GM10266 (cell line): ENCODE results near the gene C6orf58.

Experiments
- DNase-seq: peaks from one replicate; pipeline ENCODE4 v3.0.0; 2012; ENCODE audit errors: extremely low spot score
- TF ChIP-seq, protein P1 (sequence below): IDR thresholded peaks from 2 replicates; pipeline ENCODE4 v1.5.1; 2012; ENCODE audit warnings: mild to moderate bottlenecking, low read depth; ENCODE audit not compliant: control insufficient read depth, insufficient read depth; ENCODE audit errors: missing control alignments

C6orf58 gene

DNA sequence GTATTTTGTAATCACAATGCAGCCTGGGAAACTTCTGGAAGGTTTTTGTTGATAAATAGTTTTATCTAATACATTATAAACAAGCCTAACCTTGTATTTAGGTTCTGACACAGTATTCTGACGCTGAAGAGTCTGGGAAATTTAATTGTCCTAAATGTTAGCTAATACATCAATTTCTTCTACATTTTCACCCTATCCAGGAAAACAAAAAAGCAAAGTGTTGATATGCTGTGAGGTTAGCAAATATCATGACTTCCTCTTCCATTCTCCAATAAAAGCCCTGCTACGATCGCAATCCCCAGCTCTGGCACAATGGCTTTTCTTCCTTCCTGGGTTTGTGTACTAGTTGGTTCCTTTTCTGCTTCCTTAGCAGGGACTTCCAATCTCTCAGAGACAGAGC lies at the start of gene C6orf58:
Gene C6orf58, plus strand, starts transcription at position 301 of the 400 bp plus-strand sequence. Its CDS starts 12 bp downstream, at position 313.
- DNase-seq = no peak
- TF ChIP-seq, protein P1, sequence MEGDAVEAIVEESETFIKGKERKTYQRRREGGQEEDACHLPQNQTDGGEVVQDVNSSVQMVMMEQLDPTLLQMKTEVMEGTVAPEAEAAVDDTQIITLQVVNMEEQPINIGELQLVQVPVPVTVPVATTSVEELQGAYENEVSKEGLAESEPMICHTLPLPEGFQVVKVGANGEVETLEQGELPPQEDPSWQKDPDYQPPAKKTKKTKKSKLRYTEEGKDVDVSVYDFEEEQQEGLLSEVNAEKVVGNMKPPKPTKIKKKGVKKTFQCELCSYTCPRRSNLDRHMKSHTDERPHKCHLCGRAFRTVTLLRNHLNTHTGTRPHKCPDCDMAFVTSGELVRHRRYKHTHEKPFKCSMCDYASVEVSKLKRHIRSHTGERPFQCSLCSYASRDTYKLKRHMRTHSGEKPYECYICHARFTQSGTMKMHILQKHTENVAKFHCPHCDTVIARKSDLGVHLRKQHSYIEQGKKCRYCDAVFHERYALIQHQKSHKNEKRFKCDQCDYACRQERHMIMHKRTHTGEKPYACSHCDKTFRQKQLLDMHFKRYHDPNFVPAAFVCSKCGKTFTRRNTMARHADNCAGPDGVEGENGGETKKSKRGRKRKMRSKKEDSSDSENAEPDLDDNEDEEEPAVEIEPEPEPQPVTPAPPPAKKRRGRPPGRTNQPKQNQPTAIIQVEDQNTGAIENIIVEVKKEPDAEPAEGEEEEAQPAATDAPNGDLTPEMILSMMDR = no peak

DNA sequence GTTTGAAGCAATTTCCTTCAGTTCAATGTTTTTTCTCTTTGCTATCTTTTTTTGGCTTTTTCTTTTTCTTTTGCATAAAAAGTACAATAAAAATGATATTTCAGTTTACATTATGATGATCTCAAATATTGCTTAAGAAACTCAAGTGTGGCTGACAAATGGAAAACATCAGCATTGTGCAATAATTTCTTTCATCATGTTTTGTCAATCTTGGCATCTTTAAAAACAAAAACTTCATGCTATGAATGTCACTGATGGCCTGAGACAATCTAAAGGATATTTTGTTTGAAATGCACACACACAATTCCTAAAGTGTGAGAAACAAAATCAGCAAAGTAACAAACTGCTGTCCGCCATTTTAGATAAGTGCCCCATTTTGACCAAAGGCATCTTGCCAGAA lies 44.0 kb upstream of the C6orf58 start:
- TF ChIP-seq, protein P1 = no peak
- no peak for DNase-seq

DNA sequence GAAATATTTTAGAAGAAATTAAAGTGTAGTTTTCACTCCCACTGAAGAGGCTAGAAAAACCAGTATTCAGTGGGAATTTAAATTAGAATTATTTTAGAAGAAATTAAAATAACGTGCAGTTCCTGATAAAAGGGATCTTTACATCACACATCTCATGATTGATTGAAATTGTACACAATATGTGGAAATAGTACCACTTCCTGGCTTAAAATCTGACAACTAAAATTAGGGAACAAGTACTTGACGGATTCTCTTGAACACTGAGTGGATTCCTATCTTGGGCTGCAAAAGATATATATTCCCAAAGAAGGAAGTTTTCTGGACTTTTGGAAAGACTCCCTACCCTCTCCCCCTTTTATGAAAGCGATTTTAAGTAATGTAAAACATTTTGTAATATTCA lies 43.2 kb upstream of the C6orf58 start:
- DNase-seq = no peak
- TF ChIP-seq, protein P1 = no peak

DNA sequence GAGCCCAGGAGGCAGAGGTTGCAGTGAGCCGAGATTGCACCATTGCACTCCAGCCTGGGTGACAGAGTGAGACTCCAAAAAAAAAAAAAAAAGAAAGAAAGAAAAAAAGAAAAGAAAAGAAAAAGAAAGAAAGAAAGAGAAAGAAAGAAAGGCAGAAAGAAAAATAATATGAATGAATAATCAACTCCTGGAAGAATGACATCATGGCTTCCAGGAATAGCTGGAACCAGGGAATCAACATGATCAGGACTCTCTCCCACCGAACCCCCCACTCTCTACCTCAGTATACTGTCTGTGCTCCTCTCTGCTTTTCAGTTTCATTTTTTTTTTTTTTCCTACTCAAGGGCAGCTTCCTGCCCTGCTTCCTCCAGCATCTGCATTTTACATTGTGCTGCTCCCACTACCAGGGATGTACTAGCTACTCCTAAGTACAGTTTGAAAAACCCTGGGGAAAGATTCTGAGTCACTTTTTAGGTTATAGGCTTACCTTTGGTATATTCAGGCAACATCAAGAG lies 38.2 kb upstream of the C6orf58 start:
- no peak for DNase-seq
- TF ChIP-seq, protein P1 = no peak

DNA sequence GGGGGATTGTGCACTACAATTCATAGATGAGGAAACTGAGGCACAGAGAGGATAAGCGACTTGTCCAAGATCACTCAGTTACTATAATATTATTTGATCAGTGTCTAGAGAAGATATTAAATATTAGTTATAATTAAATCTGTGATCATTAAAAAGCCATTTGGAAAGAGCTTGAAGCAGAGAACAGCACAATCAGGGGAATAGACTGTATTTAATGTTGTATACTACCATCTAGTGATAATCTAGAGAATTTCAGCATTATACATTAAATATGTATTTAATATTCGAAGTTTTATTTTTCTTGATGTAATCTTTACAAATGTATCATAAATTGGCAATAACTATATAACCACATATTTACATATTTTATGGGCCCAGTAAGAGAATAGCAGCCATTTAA lies 37.7 kb upstream of the C6orf58 start:
- TF ChIP-seq, protein P1 = peak; percentile 40
- no peak for DNase-seq

DNA sequence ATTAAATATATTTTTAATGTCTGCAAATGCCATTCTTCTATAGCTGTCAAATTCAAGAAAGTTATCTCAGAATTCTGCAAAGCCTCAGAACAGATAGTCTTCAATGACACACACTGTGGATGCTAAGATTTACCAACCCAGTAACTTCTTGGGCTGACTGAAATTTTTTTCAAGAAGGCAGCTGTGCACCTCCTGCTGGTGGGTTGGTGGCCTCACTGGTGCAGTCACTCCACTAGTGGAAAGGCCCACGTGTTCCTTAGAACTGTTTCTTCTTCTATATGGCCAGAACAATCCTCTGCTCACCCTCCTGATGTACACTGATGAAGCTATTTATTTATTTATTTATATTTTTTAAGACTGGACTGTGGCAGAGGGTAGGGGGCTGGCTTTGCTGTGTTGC lies 29.8 kb upstream of the C6orf58 start:
- TF ChIP-seq, protein P1 = peak; percentile 20
- no peak for DNase-seq

DNA sequence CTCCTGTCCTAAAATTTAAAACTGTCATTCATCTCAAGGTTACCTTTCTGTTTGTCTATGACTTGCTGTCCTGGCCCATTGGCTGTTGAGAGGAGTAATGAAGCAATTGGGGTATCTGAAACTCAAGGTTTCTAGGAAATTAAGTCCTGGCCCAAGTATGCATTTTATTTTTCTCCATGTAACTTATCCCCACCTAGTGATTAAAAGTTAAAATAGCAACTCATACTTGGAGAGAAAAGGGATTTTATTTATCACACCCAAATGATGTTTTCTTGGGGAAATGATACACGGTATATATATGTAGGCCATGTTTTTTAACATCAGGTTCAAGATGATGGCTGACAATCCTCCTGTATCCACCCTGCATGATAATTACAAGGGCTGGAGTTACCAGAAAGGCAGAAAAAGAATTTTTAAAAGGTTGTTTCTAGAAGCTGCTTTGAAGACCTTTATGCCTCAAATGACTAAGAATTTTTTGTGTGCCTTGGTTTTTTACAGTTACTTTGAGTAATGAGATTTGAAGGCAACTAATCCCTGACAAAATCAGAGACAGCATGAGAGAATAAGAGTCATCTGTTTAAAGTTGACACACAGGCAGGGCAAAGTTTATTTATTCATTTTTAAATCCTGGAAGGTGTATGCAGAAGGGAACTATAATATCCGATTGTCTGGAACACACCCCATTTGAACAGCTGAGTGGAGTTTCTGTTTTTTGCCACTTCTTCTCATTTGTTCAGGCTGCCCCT lies 28.9 kb upstream of the C6orf58 start:
- no peak for DNase-seq
- TF ChIP-seq, protein P1 = no peak
